ENCODE results near the gene PIGQ.

Gene PIGQ

DNA sequence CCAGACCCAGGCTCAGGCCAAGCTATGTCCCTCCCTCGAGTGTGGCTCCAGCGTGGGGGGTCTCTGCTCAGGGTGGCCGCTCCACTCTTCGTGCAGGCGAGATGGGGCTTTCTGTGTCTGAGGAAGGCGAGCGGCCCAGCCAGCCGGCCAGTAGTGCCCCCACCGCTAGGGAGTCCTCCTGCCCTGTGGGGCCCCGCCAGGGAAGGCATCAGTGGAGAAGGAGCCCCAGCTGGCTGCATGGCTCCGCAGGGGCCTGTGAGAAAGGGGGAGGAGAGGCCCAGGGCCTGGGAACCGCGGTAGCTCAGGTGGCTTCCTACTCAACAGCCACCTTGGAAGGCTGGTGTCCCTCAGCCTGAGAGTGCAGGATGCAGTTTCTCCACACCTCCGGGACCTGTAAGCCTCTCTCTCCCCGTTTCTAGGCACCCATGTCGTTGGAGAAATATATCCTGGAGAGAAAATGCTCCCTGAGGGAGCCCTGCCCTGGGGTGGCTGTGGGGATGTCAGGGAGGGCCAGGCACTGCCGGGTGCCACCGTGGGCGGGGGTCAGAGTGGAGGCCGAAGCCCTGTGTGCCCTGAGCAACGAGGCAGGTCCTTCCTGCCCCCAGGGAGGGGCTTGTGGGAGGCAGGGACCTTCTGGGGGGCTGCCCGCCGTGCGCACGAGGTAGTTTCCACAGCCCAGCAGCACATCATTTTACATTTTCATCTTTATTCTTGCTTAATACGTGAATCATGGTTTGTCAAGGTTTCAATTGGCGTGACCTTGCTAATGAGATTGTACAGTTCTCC lies 3.3 kb downstream of the PIGQ start:
- DNase-seq = no peak

DNA sequence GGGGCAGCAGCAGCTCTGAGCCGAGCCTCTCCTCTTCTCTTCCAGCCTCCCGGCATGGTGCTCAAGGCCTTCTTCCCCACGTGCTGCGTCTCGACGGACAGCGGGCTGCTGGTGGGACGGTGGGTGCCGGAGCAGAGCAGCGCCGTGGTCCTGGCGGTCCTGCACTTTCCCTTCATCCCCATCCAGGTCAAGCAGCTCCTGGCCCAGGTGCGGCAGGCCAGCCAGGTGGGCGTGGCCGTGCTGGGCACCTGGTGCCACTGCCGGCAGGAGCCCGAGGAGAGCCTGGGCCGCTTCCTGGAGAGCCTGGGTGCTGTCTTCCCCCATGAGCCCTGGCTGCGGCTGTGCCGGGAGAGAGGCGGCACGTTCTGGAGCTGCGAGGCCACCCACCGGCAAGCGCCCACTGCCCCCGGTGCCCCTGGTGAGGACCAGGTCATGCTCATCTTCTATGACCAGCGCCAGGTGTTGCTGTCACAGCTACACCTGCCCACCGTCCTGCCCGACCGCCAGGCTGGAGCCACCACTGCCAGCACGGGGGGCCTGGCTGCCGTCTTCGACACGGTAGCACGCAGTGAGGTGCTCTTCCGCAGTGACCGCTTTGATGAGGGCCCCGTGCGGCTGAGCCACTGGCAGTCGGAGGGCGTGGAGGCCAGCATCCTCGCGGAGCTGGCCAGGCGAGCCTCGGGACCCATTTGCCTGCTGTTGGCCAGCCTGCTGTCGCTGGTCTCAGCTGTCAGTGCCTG lies 4.4 kb downstream of the PIGQ start:
- no peak for DNase-seq

DNA sequence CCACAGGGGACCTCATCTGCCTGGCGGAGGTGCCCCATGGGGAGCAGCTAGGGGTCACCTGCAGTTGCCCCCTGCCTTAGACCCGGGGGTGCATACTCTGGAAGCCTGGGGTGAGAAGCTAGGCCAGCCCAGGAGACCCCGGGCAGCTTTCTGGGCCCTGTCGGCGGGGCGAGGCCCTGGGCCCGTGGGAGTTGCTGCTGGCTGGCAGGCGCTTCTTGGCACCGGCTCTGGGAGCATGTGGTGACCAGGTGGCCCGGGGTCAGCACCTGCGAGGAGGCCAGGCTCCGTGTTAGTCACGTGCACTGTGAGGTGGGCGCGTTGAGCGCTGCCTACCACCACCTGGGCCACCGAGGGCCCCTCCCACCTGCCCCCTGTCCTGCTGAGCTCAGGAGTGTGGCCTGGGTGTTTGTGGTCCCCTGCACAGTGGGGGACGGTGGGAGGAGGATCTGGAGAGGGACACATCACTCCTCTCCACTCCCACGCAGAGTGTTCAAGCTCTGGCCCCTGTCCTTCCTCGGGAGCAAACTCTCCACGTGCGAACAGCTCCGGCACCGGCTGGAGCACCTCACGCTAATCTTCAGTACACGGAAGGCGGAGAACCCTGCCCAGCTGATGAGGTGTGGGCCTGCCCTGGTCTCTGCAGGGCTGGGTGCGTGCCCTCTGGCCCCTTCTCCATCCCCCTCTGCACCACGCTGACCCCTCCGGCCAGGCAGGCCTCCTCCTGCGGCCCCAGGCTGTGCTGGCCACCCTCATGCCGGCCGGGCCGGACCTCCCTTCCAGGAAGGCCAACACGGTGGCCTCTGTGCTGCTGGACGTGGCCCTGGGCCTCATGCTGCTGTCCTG lies 5.8 kb downstream of the PIGQ start:
- DNase-seq = no peak

DNA sequence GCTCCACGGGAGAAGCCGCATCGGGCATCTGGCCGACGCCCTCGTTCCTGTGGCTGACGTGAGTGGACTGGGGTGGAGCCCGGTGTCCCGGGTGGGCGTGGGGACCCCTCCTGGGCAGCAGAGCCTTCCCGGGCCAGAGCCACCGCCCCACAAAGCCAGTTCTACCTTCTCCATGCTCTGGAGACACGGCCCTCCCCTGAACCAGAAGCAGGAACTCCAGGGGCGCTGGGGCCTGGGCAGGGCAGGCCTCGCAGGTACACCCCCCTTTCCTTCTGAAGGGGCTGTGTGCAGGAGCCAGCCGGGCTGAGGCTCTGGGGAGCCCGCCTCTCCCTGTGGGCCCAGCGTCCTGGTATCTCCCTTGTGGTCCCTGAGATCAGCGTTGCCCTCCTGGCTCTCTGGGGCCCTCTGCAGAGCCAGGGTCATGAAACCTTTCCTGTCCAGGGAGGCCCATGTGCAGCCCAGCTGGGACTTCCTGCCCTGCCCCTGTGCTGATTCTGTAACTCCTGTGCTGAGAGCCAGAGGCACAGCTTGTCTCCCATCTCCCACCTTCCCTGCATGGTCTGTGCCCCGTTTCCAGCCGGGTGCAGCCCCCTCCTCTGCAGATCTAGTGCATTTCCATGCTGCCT lies 6.5 kb downstream of the PIGQ start:
- DNase-seq = no peak

DNA sequence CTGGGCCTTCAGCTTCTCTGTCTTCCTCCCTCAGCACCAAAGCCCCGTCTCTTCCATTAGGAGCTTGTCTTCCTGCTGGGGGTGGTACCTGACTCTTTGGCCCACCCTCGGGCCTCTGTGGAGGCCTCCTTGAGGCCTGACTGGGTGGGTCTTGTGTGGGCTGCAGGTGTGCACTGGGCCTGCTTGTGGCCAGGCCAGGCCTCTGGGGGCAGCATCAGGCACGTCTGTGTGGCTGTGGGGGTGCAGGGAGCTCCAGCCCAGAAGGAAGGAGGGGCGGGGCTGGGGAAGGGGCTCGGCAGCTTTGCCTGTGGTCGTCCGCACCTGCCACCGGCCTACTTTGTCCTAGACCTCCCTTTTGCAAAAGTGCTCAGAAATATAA lies 7.0 kb downstream of the PIGQ start:
- DNase-seq = no peak

DNA sequence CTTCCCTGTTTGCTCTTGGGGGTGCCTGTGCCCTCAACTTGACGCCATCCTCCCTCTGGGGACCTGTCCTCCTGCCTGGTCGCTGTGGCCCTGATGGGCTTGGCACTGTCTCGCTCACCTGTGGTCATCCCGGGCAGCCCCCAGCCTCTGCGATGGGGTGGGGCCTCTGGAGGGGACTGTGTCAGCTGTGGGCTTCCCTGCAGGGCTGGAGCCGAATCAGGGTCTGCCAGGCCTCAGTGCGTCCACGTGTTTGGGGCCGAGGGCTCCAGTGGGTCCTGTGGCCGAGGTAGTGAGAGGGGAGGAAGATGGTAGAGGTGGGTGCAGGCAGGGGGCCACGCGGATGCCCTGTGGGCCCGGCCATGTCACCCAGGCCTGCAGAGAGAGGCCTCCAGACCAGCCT lies 8.0 kb downstream of the PIGQ start:
- DNase-seq = no peak

DNA sequence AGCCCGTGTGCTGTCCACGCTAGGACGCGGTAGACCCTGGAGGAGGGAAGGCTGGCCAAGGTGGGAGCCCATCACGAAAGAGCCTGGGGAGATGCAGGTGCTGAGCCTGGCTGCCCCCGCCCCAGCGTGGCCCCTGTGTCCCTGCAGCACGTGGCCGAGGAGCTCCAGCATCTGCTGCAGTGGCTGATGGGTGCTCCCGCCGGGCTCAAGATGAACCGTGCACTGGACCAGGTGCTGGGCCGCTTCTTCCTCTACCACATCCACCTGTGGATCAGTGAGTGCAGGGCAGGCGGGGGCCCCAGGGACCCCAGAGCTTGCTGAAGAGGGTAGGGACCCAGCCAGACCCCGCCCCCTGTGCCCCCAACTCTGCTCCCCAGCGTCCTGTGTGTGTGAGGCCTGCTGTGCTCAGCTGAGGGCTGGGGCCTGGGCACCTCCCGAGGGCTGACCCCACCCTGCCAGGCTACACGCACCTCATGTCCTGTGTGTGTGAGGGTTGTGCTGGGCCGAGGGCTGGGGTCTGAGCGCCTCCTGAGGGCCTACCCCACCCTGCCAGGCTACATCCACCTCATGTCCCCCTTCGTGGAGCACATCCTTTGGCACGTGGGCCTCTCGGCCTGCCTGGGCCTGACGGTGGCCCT lies 8.6 kb downstream of the PIGQ start:
- DNase-seq = no peak

DNA sequence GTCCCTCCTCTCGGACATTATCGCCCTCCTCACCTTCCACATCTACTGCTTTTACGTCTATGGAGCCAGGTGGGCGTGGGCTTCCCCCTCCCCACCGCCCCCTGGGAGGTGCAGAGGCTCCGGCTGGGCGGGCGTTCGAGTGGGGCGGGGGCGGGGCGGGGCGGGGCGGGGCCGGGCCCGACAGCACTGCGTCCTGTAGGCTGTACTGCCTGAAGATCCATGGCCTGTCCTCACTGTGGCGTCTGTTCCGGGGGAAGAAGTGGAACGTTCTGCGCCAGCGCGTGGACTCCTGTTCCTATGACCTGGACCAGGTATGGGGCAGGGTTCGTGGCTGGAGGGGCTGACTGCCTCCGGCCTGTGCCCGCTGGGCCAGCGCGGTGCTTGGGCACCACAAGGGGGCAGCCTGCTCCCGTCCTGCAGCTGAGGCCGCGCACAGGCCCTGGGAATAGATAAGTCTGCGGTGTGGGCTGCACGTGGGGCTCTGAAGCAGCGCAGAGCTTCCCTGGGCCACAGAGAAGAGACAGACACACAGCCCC lies 9.2 kb downstream of the PIGQ start:
- DNase-seq = peak; percentile 47

DNA sequence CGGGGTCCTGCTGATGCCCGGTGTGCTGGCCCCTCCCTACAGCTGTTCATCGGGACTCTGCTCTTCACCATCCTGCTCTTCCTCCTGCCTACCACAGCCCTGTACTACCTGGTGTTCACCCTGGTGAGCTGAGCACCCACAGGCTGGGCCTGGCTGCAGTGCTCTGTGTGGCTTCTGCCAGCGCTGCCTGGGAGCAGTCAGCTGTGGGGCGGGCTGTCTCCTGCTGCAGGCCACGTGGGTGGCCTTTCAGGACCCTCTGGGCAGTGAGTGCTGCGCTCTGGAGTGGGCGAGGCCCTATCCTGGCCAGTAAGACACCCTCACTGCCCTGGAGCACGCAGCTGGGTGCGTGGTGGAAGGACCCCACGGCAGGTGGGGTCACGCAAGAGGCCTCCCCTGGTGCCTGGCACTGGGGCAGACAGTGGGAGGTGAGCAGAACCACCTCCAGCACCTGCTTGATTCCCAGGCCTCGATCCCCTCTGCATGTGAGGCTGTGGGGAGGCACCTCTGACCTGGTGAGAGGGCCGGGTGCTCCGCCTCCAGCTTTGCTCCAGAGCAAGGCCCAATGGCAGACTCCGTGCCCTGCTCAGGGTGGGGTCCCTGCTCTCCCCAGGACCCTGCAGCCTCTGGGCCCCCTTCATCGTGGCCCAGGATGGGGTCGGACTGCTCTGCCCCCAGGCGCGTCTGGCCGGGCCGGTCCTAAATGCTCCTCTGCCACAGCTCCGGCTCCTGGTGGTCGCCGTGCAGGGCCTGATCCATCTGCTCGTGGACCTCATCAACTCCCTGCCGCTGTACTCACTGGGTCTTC lies 10.6 kb downstream of the PIGQ start:
- DNase-seq = no peak

DNA sequence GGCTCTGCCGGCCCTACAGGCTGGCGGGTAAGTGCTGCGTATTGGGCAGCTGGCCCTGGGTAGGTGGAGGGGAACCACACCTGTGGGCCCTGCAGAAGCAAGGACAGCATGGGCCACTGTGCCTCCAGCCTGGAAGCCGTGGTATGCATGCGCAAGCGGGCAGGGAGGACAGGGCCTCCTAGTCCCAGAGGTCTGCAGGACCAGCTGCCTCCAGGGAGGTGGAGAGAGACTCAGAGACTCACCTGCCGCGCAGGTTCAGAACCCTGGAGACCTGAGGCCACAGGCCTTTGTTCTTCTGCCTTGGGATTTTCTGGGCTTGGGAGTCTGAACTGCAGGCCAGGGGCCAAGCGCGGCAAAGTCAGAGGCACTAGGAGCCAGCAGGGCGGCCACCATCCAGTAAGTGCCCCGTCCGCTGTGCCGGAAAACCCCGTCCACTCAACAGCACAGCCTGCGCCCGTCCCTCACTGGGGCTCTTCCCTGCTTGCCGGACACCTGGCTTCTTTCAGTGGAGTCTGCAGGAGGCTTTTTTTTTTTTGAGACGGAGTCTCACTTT lies 11.3 kb downstream of the PIGQ start:
- no peak for DNase-seq

DNA sequence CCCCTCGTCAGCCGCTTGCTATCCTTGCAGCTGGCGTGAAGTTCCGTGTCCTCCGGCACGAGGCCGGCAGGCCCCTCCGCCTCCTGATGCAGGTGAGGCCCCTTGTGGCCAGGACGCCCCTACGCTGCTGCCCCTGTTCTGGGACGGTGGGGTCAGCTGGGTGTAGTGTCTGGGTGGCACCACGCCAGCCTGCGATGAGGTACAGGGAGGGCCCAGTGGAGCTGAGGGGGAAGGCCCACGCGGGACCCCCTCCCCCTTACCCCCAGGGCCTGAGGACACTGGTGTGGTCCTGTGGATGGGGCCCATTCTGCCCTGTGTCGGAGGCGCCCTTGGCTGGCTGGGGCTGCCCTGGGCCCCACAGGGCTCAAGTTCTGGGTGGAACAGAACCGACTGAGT lies 12.4 kb downstream of the PIGQ start:
- DNase-seq = no peak

DNA sequence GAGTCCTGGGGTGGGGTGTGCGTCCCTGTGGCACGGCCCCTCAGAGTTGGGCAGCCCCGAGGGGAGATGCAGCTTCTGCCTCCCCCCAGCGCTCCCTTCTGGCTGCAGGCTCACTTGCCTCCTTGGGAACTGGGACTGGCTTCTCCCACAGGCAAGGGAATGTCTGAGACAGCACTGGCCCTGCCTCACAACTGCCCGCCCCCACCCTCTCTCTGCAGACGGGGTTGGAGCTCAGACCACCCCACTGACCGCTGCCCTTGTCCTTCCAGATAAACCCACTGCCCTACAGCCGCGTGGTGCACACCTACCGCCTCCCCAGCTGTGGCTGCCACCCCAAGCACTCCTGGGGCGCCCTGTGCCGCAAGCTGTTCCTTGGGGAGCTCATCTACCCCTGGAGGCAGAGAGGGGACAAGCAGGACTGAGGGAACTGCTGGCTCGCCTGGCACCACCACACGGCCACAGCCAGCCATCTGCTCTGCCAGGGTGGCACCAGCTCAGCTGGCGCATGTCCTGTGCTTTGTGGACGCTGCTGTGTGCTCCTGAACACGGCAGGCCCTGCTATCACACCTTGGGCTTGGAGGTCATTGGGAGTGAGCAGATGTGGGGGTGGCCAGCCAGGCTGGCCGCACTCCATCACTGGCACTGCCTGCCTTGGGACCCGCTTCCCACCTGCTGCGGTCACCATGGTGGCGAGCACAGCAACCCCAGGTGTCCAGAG lies 13.0 kb downstream of the PIGQ start:
- DNase-seq = no peak

DNA sequence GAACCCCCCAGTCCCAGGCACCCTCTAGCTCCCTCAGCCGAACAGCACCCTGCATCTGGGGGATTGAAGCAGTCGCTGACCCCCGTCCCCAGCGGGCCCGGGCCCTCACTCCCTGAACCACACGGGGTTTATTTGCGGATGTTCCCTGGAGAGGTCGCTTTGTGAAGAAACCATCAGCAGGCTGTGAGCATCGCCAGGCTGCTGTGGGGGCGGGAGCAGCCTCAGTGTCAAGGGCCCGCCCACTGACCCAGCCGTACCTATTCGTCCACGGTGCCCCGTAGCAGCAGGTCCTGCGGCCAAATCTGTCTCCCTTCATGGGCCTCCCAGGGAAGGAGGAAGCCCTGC lies 13.7 kb downstream of the PIGQ start:
- no peak for DNase-seq

DNA sequence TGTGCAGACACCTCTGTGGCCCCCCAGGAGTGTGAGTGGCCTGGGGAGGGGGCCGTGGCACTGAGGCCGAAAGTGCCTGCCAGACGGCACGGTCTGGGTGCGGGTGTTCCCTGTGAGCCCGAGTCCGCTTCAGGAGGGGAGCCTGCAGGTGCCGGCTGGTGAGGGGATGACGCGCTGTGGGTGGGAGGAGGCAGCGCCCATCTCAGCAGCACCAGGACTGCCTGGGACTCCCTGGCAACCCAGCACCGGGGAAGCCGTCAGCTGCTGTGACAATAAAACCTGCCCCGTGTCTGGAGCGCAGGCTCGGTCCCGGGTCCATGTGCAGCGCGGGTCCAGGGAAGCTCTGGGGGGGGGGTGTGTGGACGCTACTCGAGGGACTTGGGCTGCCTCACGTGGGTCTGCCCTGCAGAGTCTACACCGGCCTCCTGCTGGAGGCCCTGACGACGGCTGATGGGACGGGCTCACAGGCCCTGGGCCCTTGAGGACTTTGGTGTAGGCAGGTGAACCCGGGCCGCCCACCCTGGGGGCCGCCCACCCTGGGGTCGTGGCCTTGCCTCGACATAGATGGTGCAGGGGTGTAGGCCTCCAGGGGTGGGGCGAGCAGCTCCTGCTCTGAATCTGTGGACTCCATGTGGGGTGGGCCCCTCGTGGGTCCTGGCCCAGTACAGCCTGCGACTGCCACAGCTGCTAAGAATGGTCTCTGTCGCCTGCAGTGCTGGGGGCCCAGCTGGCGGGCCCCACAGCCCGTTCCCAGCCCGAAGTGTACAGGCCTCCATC lies 14.2 kb downstream of the PIGQ start:
- no peak for DNase-seq

DNA sequence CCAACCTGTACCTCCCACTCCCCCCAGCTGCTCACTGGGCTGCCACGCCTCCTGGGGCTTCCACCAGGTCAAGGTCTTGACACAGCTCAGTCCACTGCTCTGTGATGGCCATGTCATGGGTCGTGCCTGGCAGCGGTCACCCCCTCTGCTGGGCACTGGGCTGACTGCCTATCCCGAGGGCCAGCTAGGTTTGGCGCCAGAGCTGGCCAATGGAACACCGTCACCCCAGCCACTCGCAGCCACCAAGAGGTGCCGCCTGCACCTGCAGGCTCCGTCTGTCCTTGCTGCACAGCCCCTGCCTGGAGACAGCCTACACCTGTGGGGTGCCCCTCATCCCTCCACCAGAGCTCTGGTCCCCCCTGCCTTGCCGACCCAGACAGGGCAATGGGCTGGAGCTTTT lies 15.6 kb downstream of the PIGQ start:
- DNase-seq = no peak

DNA sequence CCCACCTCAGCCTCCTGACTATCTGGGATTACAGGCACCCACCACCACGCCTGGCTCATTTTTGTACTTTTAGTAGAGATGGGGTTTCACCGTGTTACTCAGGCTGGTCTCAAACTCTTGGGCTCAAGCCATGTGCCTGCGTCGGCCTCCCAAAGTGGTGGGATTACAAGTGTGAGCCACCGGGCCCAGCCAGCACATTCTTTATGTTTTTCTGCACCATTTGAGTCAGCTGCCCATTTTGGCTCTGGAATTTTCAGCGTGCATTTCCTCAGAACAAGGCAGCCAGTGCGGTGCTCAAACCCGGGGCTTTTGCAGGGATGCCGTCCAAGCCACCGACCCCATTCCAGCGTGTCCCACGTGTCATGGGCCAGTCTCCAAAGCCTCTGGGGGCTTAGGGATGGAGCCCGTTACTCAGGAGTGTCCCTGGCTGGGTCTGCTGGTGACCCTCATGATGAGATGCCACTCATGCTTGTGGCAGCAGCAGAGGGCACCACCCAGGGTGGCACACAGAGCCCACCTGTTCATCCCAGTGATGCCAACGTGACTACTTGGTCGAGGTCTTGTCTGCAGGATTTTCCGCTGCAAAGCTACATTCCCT lies 16.4 kb downstream of the PIGQ start:
- no peak for DNase-seq

DNA sequence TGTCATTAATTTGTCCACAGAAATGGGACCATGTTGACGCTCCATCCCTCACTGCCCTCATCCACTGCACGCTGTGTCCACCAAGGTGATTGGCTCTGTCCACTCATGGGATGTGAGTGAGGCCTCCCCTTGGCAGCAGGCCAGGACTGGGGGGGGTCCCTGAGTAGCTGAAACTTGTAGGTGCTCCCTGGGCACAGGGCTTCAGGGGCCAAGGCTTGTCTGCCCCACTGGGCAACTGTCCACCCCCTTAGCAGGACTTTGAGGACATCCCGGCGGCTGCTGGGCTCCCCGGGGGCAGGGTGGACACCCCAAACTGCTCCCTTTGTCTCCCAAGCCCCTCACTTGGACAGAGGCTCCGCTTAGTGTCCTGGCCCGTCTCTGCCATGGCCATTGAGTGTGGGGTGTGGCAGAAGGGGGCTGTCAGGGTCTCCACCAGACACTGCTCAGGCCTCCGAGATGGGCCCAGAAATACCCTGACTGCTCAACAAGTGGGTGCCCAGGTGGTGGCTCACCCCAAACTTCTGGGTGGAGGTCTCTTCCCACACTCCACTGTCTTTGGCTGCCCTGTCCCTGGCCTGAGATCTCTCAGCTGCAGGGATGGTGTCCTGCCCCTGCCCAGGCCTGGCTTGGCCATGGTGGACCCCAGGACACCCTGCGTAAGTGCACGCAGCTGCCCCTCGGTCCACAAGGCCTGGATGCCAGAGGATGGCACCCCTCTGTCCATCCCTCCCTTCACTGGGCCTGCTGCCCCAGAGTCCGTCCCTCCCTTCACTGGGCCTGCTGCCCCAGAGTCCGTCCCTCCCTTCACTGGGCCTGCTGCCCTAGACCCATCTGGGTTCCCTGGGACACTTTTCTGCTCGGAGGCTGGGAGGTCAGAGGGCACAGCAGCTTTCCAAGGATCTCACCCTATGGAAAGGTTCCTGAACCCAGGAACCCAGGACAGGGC lies 17.1 kb downstream of the PIGQ start:
- DNase-seq = no peak

DNA sequence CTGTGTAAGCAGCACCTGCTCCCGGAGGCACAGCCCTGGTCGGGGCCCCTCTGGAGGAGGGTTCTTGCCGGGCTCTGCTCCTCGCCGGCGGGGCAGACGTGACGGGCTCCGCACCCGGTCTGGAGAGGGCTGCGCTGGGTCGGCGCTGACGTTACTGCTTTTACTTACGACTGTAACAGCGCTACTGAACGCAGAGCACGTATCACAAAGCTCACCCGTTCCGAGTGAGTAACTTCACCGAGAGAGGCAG lies 18.8 kb downstream of the PIGQ start:
- peak; percentile 45 for DNase-seq
